MM.1S (cell line): Measurements from ENCODE around the gene UQCC5.

Source experiments
- DNase-seq: peaks from one replicate; pipeline ENCODE4 v3.0.0-alpha.2; 2015
- H2AFZ ChIP-seq: fragments of 300-600 bp; sonication (generic); 2 replicates; pipeline ENCODE4 v1.6.0; 2016; ENCODE audit warnings: antibody characterized with exemption, low read length
- H3F3A ChIP-seq: fragments of 300-600 bp; sonication (generic); 2 replicates; pipeline ENCODE4 v1.6.1; 2016; ENCODE audit warnings: mild to moderate bottlenecking, antibody characterized with exemption, low read length, moderate library complexity, mixed read lengths; ENCODE audit not compliant: insufficient read depth
- H3K27ac ChIP-seq: fragments of 300-600 bp; sonication (generic); 2 replicates; pipeline ENCODE4 v1.5.1; 2016; ENCODE audit warnings: mild to moderate bottlenecking, low read length
- H3K27me3 ChIP-seq: fragments of 300-600 bp; sonication (generic); replicated peaks from 2 replicates; pipeline ENCODE4 v1.6.0; 2016; ENCODE audit warnings: low read length; ENCODE audit not compliant: insufficient read depth
- H3K36me3 ChIP-seq: fragments of 300-600 bp; sonication (generic); replicated peaks from 2 replicates; pipeline ENCODE4 v1.6.1; 2016; ENCODE audit warnings: mild to moderate bottlenecking, low read length, mixed read lengths; ENCODE audit not compliant: insufficient read depth
- H3K4me1 ChIP-seq: fragments of 300-600 bp; sonication (generic); 2 replicates; pipeline ENCODE4 v1.6.1; 2016; ENCODE audit warnings: low read length, mixed read lengths
- H3K4me2 ChIP-seq: fragments of 300-600 bp; sonication (generic); 2 replicates; pipeline ENCODE4 v1.6.0; 2016; ENCODE audit warnings: low read depth, low read length
- H3K4me3 ChIP-seq: fragments of 300-600 bp; sonication (generic); 2 replicates; pipeline ENCODE4 v1.5.1; 2016; ENCODE audit warnings: low read length, mixed read lengths
- H3K79me2 ChIP-seq: fragments of 300-600 bp; sonication (generic); 2 replicates; pipeline ENCODE4 v1.6.1; 2016; ENCODE audit warnings: mixed run types, low read length, mixed read lengths
- H3K9ac ChIP-seq: fragments of 300-600 bp; sonication (generic); 2 replicates; pipeline ENCODE4 v1.6.1; 2016; ENCODE audit warnings: low read length, mixed read lengths
- H3K9me2 ChIP-seq: fragments of 300-600 bp; sonication (generic); replicated peaks from 2 replicates; pipeline ENCODE4 v1.6.1; 2016; ENCODE audit warnings: mild to moderate bottlenecking, low read length, mixed read lengths; ENCODE audit not compliant: insufficient read depth
- H3K9me3 ChIP-seq: fragments of 300-600 bp; sonication (generic); replicated peaks from 2 replicates; pipeline ENCODE4 v1.6.1; 2016; ENCODE audit warnings: mild to moderate bottlenecking, low read length, mixed read lengths; ENCODE audit not compliant: insufficient read depth
- H4K20me1 ChIP-seq: fragments of 300-600 bp; sonication (generic); 2 replicates; pipeline ENCODE4 v1.6.1; 2016; ENCODE audit warnings: mild to moderate bottlenecking, low read length, moderate library complexity, mixed read lengths; ENCODE audit not compliant: insufficient read depth
- CTCF ChIP-seq: fragments of 300-600 bp; sonication (generic); IDR thresholded peaks from 2 replicates; pipeline ENCODE4 v1.5.1; 2016; ENCODE audit warnings: antibody characterized with exemption, low read length, mixed read lengths
- EZH2 ChIP-seq: fragments of 300-600 bp; sonication (generic); optimal IDR thresholded peaks from 2 replicates; pipeline ENCODE3; 2017; ENCODE audit warnings: low read depth, mild to moderate bottlenecking, antibody characterized with exemption, low read length, mixed read lengths
- EZH2phosphoT487 ChIP-seq: fragments of 300-600 bp; sonication (generic); IDR thresholded peaks from 2 replicates; pipeline ENCODE4 v1.6.1; 2018; ENCODE audit warnings: antibody characterized with exemption, low read length

The UQCC5 gene

GRCh38 chr3:52519445-52520140 is 16.8 kb upstream of the UQCC5 start:
- no peak overlapping the region for H3K9ac ChIP-seq
- no peaks in the 10 kb centered on the region for H3K9me2 ChIP-seq

DNA sequence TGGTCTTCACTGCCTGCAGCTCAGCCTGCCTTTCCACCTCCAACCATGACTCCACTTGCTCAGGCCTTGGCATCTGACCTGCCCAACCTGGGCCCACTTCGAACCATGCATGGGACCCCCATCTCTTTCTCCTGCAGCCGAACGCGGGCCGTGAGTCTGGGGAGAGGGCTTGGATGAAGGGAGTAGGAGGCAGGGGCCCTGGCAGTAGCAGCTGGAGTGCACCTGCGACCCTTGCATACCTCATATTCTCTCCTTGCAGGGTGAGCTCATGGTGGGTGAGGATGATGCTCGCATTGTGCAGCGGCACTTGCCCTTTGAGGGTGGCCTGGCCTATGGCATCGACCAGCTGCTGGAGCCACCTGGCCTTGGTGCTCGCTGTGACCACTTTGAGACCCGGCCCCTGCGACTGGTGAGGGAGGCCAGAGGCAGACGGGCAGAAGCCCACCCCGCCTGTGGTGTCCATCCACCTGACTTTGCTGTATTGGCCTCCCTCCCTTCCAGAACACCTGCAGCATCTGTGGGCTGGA is 16.2 kb upstream of the UQCC5 start:
- Histone ChIP-seq H3K4me2 (no peak overlapping the region), H3K9ac (no peak overlapping the region)
- DNase-seq = no peak

More at GRCh38 chr3:52519445-52520140, 16.8 kb upstream of the UQCC5 start:
- H3K79me2 ChIP-seq = no peaks in the 10 kb centered on the region
- no peaks in the 10 kb centered on the region for H3K9me3 ChIP-seq
- no peaks in the 10 kb centered on the region for H4K20me1 ChIP-seq
- H3K36me3 ChIP-seq = no peaks in the 10 kb centered on the region
- H3K27me3 ChIP-seq = peaks cover 16% of the 10 kb centered on the region
- no peak for TF ChIP-seq EZH2
- TF ChIP-seq EZH2phosphoT487 = no peak
- no peak for TF ChIP-seq CTCF
- no peak overlapping the region for H3K4me3 ChIP-seq
- no peak for DNase-seq
- no peaks in the 10 kb centered on the region for H3K4me1 ChIP-seq
- no peak overlapping the region for H3K4me2 ChIP-seq
- no peak overlapping the region for H3K27ac ChIP-seq
- no peaks in the 10 kb centered on the region for H3F3A ChIP-seq
- H2AFZ ChIP-seq = no peak overlapping the region

GRCh38 chr3:52520716-52521487 is 15.5 kb upstream of the UQCC5 start:
- no peaks in the 10 kb centered on the region for H4K20me1 ChIP-seq
- H3K79me2 ChIP-seq = no peaks in the 10 kb centered on the region
- no peak overlapping the region for H3K4me3 ChIP-seq
- no peaks in the 10 kb centered on the region for H3K36me3 ChIP-seq
- H3K9me2 ChIP-seq = no peaks in the 10 kb centered on the region
- DNase-seq = no peak
- no peak overlapping the region for H3K9ac ChIP-seq
- H3K4me2 ChIP-seq = no peak overlapping the region
- H3K27me3 ChIP-seq = peaks cover 4% of the 10 kb centered on the region
- H3K27ac ChIP-seq = no peak overlapping the region
- no peak for TF ChIP-seq EZH2
- H2AFZ ChIP-seq = no peak overlapping the region
- no peaks in the 10 kb centered on the region for H3K9me3 ChIP-seq
- no peaks in the 10 kb centered on the region for H3F3A ChIP-seq
- no peaks in the 10 kb centered on the region for H3K4me1 ChIP-seq

More for the DNA sequence above, 16.2 kb upstream of the UQCC5 start:
- no peaks in the 10 kb centered on the region for H3K79me2 ChIP-seq
- no peak for TF ChIP-seq CTCF
- TF ChIP-seq EZH2phosphoT487 = no peak
- TF ChIP-seq EZH2 = no peak
- no peaks in the 10 kb centered on the region for H3K36me3 ChIP-seq
- H2AFZ ChIP-seq = no peak overlapping the region
- H4K20me1 ChIP-seq = no peaks in the 10 kb centered on the region
- H3K4me1 ChIP-seq = no peaks in the 10 kb centered on the region
- no peak overlapping the region for H3K4me3 ChIP-seq
- peaks cover 10% of the 10 kb centered on the region for H3K27me3 ChIP-seq
- H3K9me3 ChIP-seq = no peaks in the 10 kb centered on the region
- H3F3A ChIP-seq = no peaks in the 10 kb centered on the region
- no peaks in the 10 kb centered on the region for H3K9me2 ChIP-seq
- H3K27ac ChIP-seq = no peak overlapping the region

DNA sequence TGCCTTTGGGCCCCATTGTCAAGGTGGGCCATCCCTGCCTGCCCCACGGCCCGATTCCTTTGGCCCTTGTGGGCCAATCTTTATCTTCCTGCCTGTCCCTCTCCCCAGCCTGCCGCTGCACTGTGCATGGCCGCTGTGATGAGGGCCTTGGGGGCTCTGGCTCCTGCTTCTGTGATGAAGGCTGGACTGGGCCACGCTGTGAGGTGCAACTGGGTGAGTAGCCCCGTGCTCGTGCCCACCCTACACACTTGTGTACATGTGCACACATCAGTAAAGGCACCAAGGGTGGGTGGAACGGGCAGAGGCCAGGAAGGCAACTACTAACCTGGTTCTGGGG is 14.9 kb upstream of the UQCC5 start:
- TF ChIP-seq EZH2phosphoT487 (no peak), CTCF (no peak), EZH2 (no peak)

More for the DNA sequence above, 14.9 kb upstream of the UQCC5 start:
- Histone ChIP-seq H3K27ac (no peak overlapping the region), H3K79me2 (no peaks in the 10 kb centered on the region), H3K9me2 (no peaks in the 10 kb centered on the region), H3K4me2 (no peak overlapping the region), H3K9ac (no peak overlapping the region), H3K9me3 (no peaks in the 10 kb centered on the region), H3K4me1 (no peaks in the 10 kb centered on the region), H3K4me3 (no peak overlapping the region), H3K36me3 (no peaks in the 10 kb centered on the region), H4K20me1 (no peaks in the 10 kb centered on the region), H3F3A (no peaks in the 10 kb centered on the region), H2AFZ (no peak overlapping the region), H3K27me3 (peaks cover 4% of the 10 kb centered on the region)
- DNase-seq = no peak
